Peyer's patch (tissue), 4 donors: Measurements from ENCODE around the gene PTPN6. TPM values are rescaled to one million over a fixed set of nuclear protein-coding genes. Genes with fewer than 3 reads are reported as not detected.

Source experiments
- DNase-seq, 3 donors: peaks; one replicate each; pipeline ENCODE4 v3.0.0-alpha.2; 2017 to 2019
- H3K27ac ChIP-seq, 4 donors: fragments of 200-600 bp; sonication (generic); one replicate each; pipeline ENCODE4 v1.5.1; 2016 to 2019
- H3K27me3 ChIP-seq, 2 donors: fragments of 200-600 bp; sonication (generic); one replicate each; pipeline ENCODE4 v1.5.1; 2019
- H3K36me3 ChIP-seq, 3 donors: fragments of 200-600 bp; sonication (generic); one replicate each; pipeline ENCODE4 v1.5.1; 2016 to 2019
- H3K4me1 ChIP-seq, 4 donors: fragments of 200-600 bp; sonication (generic); one replicate each; pipeline ENCODE4 v1.5.1; 2016 to 2019
- H3K4me3 ChIP-seq, 4 donors: fragments of 200-600 bp; sonication (generic); 1 replicate in 3 of 4; 2 replicates in 1 of 4; pipeline ENCODE4 v1.5.1; 2016 to 2019; ENCODE audit warnings: mild to moderate bottlenecking in 1 of 4
- H3K9me3 ChIP-seq, 4 donors: fragments of 200-600 bp; sonication (generic); one replicate each; pipeline ENCODE4 v1.5.1; 2016 to 2019; ENCODE audit warnings: mild to moderate bottlenecking in 1 of 4
- POLR2A ChIP-seq, 2 donors: fragments of 450-650 bp; IDR thresholded peaks; one replicate each; pipeline ENCODE4 v1.5.1; 2017; ENCODE audit warnings: antibody characterized with exemption in 2 of 2, mild to moderate bottlenecking in 2 of 2, moderate library complexity in 2 of 2
- total RNA-seq, 4 donors: library from RNA; depleted of rRNA; stranded (reverse); fragments of >200 nt; gene quantifications; one replicate each; pipeline ENCODE4 v1.1.0, GENCODE V29; 2016
- TF ChIP-seq, protein P1 (sequence below), 6 experiments: fragments of 450-650 bp in 4 of 6; fragments of 200-600 bp in 2 of 6; sonication (generic) in 1 of 6; IDR thresholded peaks; one replicate each; pipeline ENCODE4 v1.5.1; 2017 to 2019; ENCODE audit warnings: antibody characterized with exemption in 6 of 6, mild to moderate bottlenecking in 3 of 6, moderate library complexity in 1 of 6

Gene PTPN6
- total RNA-seq, 4 donors from 2014 or later: 41.6 to 183 (median 44.4) TPM

GRCh38 chr12:6951551-6952120 lies 480 bp downstream of the PTPN6 start:
- Histone ChIP-seq H3K36me3 (peaks cover 0 to 18% (median 0%) of the 10 kb centered on the region in 3 donors), H3K4me3 (peak overlapping the region; percentile 56 to 69 (median 59)), H3K27ac (peak overlapping the region; percentile 85 to 89 (median 88)), H3K9me3 (no peaks in the 10 kb centered on the region), H3K27me3 (no peaks in the 10 kb centered on the region), H3K4me1 (peaks cover 0 to 41% (median 36%) of the 10 kb centered on the region in 4 donors)
- no peak for DNase-seq
- TF ChIP-seq, protein P1, sequence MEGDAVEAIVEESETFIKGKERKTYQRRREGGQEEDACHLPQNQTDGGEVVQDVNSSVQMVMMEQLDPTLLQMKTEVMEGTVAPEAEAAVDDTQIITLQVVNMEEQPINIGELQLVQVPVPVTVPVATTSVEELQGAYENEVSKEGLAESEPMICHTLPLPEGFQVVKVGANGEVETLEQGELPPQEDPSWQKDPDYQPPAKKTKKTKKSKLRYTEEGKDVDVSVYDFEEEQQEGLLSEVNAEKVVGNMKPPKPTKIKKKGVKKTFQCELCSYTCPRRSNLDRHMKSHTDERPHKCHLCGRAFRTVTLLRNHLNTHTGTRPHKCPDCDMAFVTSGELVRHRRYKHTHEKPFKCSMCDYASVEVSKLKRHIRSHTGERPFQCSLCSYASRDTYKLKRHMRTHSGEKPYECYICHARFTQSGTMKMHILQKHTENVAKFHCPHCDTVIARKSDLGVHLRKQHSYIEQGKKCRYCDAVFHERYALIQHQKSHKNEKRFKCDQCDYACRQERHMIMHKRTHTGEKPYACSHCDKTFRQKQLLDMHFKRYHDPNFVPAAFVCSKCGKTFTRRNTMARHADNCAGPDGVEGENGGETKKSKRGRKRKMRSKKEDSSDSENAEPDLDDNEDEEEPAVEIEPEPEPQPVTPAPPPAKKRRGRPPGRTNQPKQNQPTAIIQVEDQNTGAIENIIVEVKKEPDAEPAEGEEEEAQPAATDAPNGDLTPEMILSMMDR (IDR thresholded peaks at IDR 0.05): no peak
- TF ChIP-seq POLR2A (IDR thresholded peaks at IDR 0.05): no peak

DNA sequence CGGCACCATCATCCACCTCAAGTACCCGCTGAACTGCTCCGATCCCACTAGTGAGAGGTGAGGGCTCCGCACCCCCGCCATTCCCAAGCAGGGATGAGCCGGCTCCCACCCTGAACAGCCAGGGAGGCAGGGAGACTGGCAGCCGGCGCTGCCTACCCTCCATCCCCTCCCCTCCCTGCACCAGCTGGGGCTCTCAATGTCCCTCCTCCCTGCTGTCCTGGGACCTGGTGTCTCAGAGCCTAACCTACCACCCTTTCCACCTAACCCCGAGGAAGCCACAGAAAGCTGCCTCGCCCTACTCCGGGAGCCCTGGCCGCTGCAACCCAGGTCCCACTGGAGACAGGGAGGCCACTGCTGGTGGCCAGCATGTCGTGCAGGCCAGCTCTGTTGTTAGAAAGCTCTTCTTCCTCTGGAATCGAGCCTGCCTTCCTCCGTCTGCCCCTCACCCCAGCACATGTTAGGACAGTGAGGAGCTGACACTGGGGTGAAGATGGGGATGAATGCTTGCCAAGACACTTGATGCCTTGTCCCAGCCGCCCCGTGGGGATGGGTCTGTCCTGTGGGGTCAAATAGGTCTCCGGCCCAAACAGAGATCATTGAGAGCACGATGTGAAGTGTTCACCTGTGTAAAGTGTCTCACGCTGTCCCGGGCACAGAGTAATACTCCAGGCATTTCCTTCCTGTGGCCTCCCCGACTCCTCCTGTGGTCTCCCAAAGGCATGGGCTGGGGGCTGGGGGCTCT lies 1.1 kb downstream of the PTPN6 start:
- peak overlapping the region; percentile 85 to 89 (median 88) for H3K27ac ChIP-seq
- DNase-seq: peak in 1 of 3 donors; percentile 48
- peaks cover 0 to 19% (median 0%) of the 10 kb centered on the region in 3 donors for H3K36me3 ChIP-seq
- H3K27me3 ChIP-seq: no peaks in the 10 kb centered on the region
- TF ChIP-seq, protein P1 (IDR thresholded peaks at IDR 0.05): no peak
- TF ChIP-seq POLR2A (IDR thresholded peaks at IDR 0.05): no peak
- H3K9me3 ChIP-seq: no peaks in the 10 kb centered on the region
- peak overlapping the region; percentile 56 to 69 (median 59) for H3K4me3 ChIP-seq
- H3K4me1 ChIP-seq: peaks cover 0 to 44% (median 32%) of the 10 kb centered on the region in 4 donors

GRCh38 chr12:6952863-6953441 lies 1.8 kb downstream of the PTPN6 start:
- Histone ChIP-seq H3K4me3 (peak overlapping the region; percentile 56 to 69 (median 59)), H3K27me3 (no peaks in the 10 kb centered on the region), H3K9me3 (no peaks in the 10 kb centered on the region), H3K27ac (peak overlapping the region; percentile 85 to 89 (median 88)), H3K4me1 (peaks cover 0 to 50% (median 33%) of the 10 kb centered on the region in 4 donors), H3K36me3 (peaks cover 0 to 25% (median 0%) of the 10 kb centered on the region in 3 donors)
- DNase-seq: no peak
- TF ChIP-seq, protein P1 (IDR thresholded peaks at IDR 0.05): no peak
- no peak for TF ChIP-seq POLR2A (IDR thresholded peaks at IDR 0.05)

DNA sequence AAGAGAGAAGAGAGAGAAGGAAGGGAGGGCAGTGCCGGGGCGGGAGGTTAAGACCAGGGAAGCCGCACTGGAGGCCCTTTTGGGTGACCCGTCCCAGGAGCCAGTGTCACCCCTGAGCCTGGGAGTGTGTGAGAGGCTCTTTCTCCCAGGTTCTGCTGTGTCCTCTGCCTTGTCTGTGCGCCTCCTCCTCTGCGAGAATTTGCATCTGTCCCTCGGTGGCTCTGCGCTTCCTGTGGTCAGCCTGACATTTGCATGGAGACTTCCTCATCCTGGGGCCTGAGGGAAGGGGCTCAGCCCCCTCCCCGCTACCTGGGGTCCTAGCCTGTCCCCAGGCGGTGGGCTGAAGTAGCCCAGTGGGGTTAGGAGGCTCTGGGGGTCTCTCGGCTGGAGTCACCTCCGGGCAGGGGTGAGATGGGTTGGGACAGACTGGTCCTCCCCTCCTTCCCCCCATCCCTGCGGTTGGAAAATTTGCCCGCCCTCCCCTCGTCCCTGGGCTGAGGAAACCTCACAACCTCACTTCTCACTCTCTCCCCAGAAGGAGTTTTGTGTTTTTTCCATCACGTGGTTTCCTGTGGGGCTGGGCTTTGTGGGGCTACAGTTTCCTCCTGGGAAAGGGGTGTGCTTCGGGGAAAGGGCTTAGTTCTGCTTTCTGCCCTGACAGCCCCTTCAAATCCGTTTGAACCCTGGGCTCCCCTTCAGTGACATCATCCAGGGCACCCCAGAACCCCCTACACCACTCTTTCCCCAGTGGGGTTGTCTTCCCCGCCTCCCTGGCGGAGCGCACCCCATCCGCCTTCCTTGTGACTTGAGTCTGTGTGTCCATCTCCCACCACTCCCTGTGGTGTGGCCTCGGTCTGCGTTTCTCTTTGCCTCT lies 2.5 kb downstream of the PTPN6 start:
- peak overlapping the region; percentile 85 to 89 (median 88) for H3K27ac ChIP-seq
- peak overlapping the region; percentile 56 to 69 (median 59) for H3K4me3 ChIP-seq

More for the DNA sequence above, 2.5 kb downstream of the PTPN6 start:
- Histone ChIP-seq H3K9me3 (no peaks in the 10 kb centered on the region), H3K27me3 (no peaks in the 10 kb centered on the region), H3K36me3 (peaks cover 0 to 25% (median 0%) of the 10 kb centered on the region in 3 donors), H3K4me1 (peaks cover 0 to 58% (median 37%) of the 10 kb centered on the region in 4 donors)
- TF ChIP-seq POLR2A (IDR thresholded peaks at IDR 0.05): no peak
- TF ChIP-seq, protein P1 (IDR thresholded peaks at IDR 0.05): no peak
- DNase-seq: peak; percentile 59 to 91 (median 90)
